Measurements from ENCODE around the gene SLC34A1. TPM values are rescaled to one million over a fixed set of nuclear protein-coding genes. Genes with fewer than 3 reads are reported as not detected.
A peak's percentile ranks its signal among the peaks of the same experiment; 100 is the strongest.

SLC34A1 gene
- total RNA-seq, 2 donors from 2014 or later, result not detected

GRCh38 chr5:177366528-177367322, 17.5 kb upstream of the SLC34A1 start:
- Histone ChIP-seq H3K27ac (peak overlapping the region; percentile 76), H3K27me3 (no peaks in the 10 kb centered on the region), H3K9me3 (no peaks in the 10 kb centered on the region), H3K4me1 (peaks cover 8% of the 10 kb centered on the region), H3K36me3 (no peaks in the 10 kb centered on the region), H3K4me3 (peak overlapping the region; percentile 30), H3K9ac (ENCODE audit: low read depth in 2 of 2, low read length in 2 of 2) (peak overlapping the region; percentile 1 to 68)
- TF ChIP-seq CTCF (IDR thresholded peaks at IDR 0.05), result no peak
- intact Hi-C loops (cut with DNase I), result no loop called here
- DNase-seq, result peak; percentile 95

GRCh38 chr5:177367323-177367848, 16.8 kb upstream of the SLC34A1 start:
- Histone ChIP-seq H3K4me3 (peak overlapping the region; percentile 30), H3K9ac (ENCODE audit: low read depth in 2 of 2, low read length in 2 of 2) (no peak overlapping the region), H3K27me3 (no peaks in the 10 kb centered on the region), H3K9me3 (no peaks in the 10 kb centered on the region), H3K4me1 (peaks cover 10% of the 10 kb centered on the region), H3K27ac (no peak overlapping the region), H3K36me3 (no peaks in the 10 kb centered on the region)
- DNase-seq, result no peak
- intact Hi-C loops (cut with DNase I), result no loop called here
- TF ChIP-seq CTCF (IDR thresholded peaks at IDR 0.05), result no peak

GRCh38 chr5:177367981-177368868, 16.0 kb upstream of the SLC34A1 start:
- Histone ChIP-seq H3K36me3 (no peaks in the 10 kb centered on the region), H3K27ac (no peak overlapping the region), H3K27me3 (no peaks in the 10 kb centered on the region), H3K9me3 (no peaks in the 10 kb centered on the region), H3K9ac (ENCODE audit: low read depth in 2 of 2, low read length in 2 of 2) (no peak overlapping the region), H3K4me1 (peaks cover 10% of the 10 kb centered on the region), H3K4me3 (no peak overlapping the region)
- no peak for TF ChIP-seq CTCF (IDR thresholded peaks at IDR 0.05)
- no peak for DNase-seq
- intact Hi-C loops (cut with DNase I), result no loop called here

- intact Hi-C loops (cut with DNase I), result no loop called here
- no peaks in the 10 kb centered on the region for H3K36me3 ChIP-seq
- H3K27me3 ChIP-seq, result no peaks in the 10 kb centered on the region
- H3K4me1 ChIP-seq, result peaks cover 10% of the 10 kb centered on the region
- no peak overlapping the region for H3K9ac ChIP-seq (ENCODE audit: low read depth in 2 of 2, low read length in 2 of 2)
- no peak overlapping the region for H3K4me3 ChIP-seq
- TF ChIP-seq CTCF (IDR thresholded peaks at IDR 0.05), result peak; percentile 52
- no peaks in the 10 kb centered on the region for H3K9me3 ChIP-seq
- no peak overlapping the region for H3K27ac ChIP-seq
- no peak for DNase-seq
Measured at GRCh38 chr5:177368869-177369644, 15.2 kb upstream of the SLC34A1 start.

Measured in colonic mucosa (tissue), 4 donors.